Measurements from ENCODE around the gene CCL26. TPM values are rescaled to one million over a fixed set of nuclear protein-coding genes. Genes with fewer than 3 reads are reported as not detected.
"Not testable (repeated sequence)": the region's sequence is repeated elsewhere in the genome, so short reads cannot be mapped to it uniquely, and the experiment has no call there.

Gene CCL26
- total and polyA plus RNA-seq, 2 donors from 2014 or later, result 0.88 TPM; not detected in 1

DNA sequence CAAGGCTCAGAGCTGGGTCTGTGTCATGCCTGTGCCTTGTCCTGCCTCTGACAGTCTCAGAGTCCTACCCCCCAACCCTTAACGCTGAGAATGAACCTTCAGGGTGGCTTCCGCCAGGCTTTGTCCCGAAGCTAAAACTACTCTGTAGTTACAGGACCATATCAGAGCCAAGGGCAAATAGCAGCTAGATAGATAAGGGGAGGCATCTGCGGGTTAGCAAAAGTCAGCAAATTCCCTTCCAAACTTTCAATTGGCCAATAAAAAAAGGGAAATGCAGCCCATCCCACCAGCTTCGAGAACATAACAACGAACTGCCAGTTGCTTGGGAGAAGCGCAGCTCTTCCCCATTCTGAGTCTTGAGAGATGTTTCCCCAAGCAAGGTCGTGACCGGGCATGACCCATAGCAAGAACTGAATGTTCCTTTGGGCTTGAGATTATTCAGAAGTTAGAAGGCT, 23.8 kb upstream of the CCL26 start:
- Histone ChIP-seq H3K36me3 (ENCODE audit: control insufficient read depth in 2 of 3, insufficient read depth in 3 of 3, low read length in 3 of 3) (no peaks in the 10 kb centered on the region), H3K9ac (ENCODE audit: low read length in 3 of 3) (no peak overlapping the region), H3K4me1 (ENCODE audit: control insufficient read depth in 2 of 3, insufficient read depth in 2 of 3, low read depth in 1 of 3, low read length in 3 of 3) (no peaks in the 10 kb centered on the region), H3K27ac (ENCODE audit: low read depth in 2 of 2, low read length in 2 of 2) (peak overlapping the region in 1 of 2 donors; percentile 7), H3K9me3 (ENCODE audit: control insufficient read depth in 2 of 3, insufficient read depth in 1 of 3, low read length in 3 of 3) (no peaks in the 10 kb centered on the region), H3K4me3 (ENCODE audit: low read length in 3 of 3) (no peak overlapping the region), H3K27me3 (ENCODE audit: control insufficient read depth, insufficient read depth, low read length) (no peaks in the 10 kb centered on the region)
- TF ChIP-seq, protein P1, sequence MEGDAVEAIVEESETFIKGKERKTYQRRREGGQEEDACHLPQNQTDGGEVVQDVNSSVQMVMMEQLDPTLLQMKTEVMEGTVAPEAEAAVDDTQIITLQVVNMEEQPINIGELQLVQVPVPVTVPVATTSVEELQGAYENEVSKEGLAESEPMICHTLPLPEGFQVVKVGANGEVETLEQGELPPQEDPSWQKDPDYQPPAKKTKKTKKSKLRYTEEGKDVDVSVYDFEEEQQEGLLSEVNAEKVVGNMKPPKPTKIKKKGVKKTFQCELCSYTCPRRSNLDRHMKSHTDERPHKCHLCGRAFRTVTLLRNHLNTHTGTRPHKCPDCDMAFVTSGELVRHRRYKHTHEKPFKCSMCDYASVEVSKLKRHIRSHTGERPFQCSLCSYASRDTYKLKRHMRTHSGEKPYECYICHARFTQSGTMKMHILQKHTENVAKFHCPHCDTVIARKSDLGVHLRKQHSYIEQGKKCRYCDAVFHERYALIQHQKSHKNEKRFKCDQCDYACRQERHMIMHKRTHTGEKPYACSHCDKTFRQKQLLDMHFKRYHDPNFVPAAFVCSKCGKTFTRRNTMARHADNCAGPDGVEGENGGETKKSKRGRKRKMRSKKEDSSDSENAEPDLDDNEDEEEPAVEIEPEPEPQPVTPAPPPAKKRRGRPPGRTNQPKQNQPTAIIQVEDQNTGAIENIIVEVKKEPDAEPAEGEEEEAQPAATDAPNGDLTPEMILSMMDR (IDR thresholded peaks at IDR 0.05; ENCODE audit: borderline replicate concordance, extremely low read depth, insufficient read depth), result no peak
- intact Hi-C loops (cut with DNase I), result no loop called here
- FAIRE-seq, result no peak
- peak in 2 of 5 donors; percentile 10 to 91 for DNase-seq

DNA sequence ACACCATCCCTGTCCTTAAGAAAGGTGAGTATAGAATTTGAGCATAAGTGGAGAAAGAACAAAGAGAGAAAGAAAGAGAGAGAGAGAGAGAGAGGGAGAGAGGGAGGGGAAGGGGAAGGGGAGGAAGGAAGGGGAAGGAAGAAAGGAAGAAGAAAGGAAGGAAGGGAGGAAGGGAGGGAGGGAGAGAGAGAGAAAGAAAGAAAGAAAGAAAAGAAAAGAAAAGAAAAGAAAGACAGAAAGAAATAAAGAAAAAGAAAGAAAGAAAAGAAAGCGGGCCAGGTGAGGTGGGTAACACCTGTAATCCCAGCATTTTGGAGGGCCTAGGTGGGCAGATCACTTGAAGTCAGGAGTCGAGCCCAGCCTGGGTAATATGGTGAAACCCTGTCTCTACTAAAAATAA, 21.7 kb upstream of the CCL26 start:
- intact Hi-C loops (cut with DNase I), result no loop called here
- no peak for FAIRE-seq
- Histone ChIP-seq H3K27me3 (ENCODE audit: control insufficient read depth, insufficient read depth, low read length) (no peaks in the 10 kb centered on the region), H3K36me3 (ENCODE audit: control insufficient read depth in 2 of 3, insufficient read depth in 3 of 3, low read length in 3 of 3) (no peaks in the 10 kb centered on the region), H3K4me3 (ENCODE audit: low read length in 3 of 3) (no peak overlapping the region), H3K4me1 (ENCODE audit: control insufficient read depth in 2 of 3, insufficient read depth in 2 of 3, low read depth in 1 of 3, low read length in 3 of 3) (no peaks in the 10 kb centered on the region), H3K27ac (ENCODE audit: low read depth in 2 of 2, low read length in 2 of 2) (no peak overlapping the region), H3K9me3 (ENCODE audit: control insufficient read depth in 2 of 3, insufficient read depth in 1 of 3, low read length in 3 of 3) (no peaks in the 10 kb centered on the region), H3K9ac (ENCODE audit: low read length in 3 of 3) (no peak overlapping the region)
- TF ChIP-seq, protein P1 (IDR thresholded peaks at IDR 0.05; ENCODE audit: borderline replicate concordance, extremely low read depth, insufficient read depth), result no peak
- DNase-seq, result no peak

DNA sequence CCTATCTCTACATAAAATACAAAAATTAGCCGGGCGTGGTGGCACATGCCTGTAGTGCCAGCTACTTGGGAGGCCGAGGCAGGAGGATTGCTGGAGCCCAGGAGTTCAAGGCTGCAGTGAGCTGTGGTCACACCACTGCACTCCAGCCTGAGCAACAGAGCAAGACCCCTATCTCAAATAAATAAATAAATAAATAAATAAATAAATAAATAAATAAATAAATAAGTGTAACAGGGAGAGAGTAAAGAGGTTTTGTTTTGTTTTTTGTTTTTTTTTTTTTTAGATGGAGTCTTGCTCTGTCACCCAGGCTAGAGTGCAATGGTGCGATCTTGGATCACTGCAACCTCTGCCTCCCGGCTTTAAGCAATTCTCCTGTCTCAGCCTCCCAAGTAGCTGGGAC, 20.6 kb upstream of the CCL26 start:
- DNase-seq; FAIRE-seq; H3K36me3 ChIP-seq (ENCODE audit: control insufficient read depth in 2 of 3, insufficient read depth in 3 of 3, low read length in 3 of 3); intact Hi-C loops (cut with DNase I); H3K27ac ChIP-seq (ENCODE audit: low read depth in 2 of 2, low read length in 2 of 2); H3K9me3 ChIP-seq (ENCODE audit: control insufficient read depth in 2 of 3, insufficient read depth in 1 of 3, low read length in 3 of 3); H3K4me3 ChIP-seq (ENCODE audit: low read length in 3 of 3); H3K27me3 ChIP-seq (ENCODE audit: control insufficient read depth, insufficient read depth, low read length); H3K9ac ChIP-seq (ENCODE audit: low read length in 3 of 3); H3K4me1 ChIP-seq (ENCODE audit: control insufficient read depth in 2 of 3, insufficient read depth in 2 of 3, low read depth in 1 of 3, low read length in 3 of 3): not testable (repeated sequence)

DNA sequence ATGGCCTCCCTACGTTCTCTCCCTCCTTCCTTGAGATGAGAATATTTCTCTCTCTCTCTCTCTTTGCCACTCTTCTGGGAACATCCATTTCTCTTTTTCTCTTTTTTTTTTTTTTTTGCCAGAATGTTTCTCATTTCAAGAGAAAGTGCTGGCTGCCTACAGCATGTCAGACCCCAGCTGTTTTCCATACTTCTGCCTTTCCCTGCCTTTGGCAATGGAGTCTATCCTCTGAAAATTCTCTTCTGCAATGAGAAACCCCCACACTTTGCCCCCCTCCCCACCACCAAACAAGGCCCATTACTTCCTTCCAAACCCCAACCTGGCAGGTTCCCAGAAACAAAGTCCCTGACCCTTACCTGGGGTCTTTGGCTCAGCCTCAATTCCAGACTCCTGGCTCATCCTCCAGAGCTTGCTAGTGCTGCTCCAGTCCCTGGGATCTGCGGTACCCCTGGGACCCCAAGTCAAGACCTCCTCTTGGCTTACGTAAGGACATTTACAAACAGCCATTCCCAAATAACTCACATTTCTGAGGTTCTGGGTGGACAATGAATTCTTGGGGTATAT, 17.4 kb upstream of the CCL26 start:
- no peaks in the 10 kb centered on the region for H3K9me3 ChIP-seq (ENCODE audit: control insufficient read depth in 2 of 3, insufficient read depth in 1 of 3, low read length in 3 of 3)
- no peaks in the 10 kb centered on the region for H3K36me3 ChIP-seq (ENCODE audit: control insufficient read depth in 2 of 3, insufficient read depth in 3 of 3, low read length in 3 of 3)
- H3K27ac ChIP-seq (ENCODE audit: low read depth in 2 of 2, low read length in 2 of 2), result no peak overlapping the region
- FAIRE-seq (no peak), DNase-seq (peak in 1 of 5 donors; percentile 37)
- H3K4me3 ChIP-seq (ENCODE audit: low read length in 3 of 3), result no peak overlapping the region
- TF ChIP-seq, protein P1 (IDR thresholded peaks at IDR 0.05; ENCODE audit: borderline replicate concordance, extremely low read depth, insufficient read depth), result no peak
- intact Hi-C loops (cut with DNase I), result no loop called here
- no peaks in the 10 kb centered on the region for H3K4me1 ChIP-seq (ENCODE audit: control insufficient read depth in 2 of 3, insufficient read depth in 2 of 3, low read depth in 1 of 3, low read length in 3 of 3)
- H3K27me3 ChIP-seq (ENCODE audit: control insufficient read depth, insufficient read depth, low read length), result no peaks in the 10 kb centered on the region
- no peak overlapping the region for H3K9ac ChIP-seq (ENCODE audit: low read length in 3 of 3)

- H3K9ac ChIP-seq (ENCODE audit: low read length in 3 of 3); H3K27ac ChIP-seq (ENCODE audit: low read depth in 2 of 2, low read length in 2 of 2); FAIRE-seq; intact Hi-C loops (cut with DNase I); H3K4me1 ChIP-seq (ENCODE audit: control insufficient read depth in 2 of 3, insufficient read depth in 2 of 3, low read depth in 1 of 3, low read length in 3 of 3); H3K27me3 ChIP-seq (ENCODE audit: control insufficient read depth, insufficient read depth, low read length); H3K9me3 ChIP-seq (ENCODE audit: control insufficient read depth in 2 of 3, insufficient read depth in 1 of 3, low read length in 3 of 3); H3K4me3 ChIP-seq (ENCODE audit: low read length in 3 of 3); DNase-seq; H3K36me3 ChIP-seq (ENCODE audit: control insufficient read depth in 2 of 3, insufficient read depth in 3 of 3, low read length in 3 of 3): not testable (repeated sequence)
These were observed 16.3 kb upstream of the CCL26 start for GRCh38 chr7:75788154-75788847.

DNA sequence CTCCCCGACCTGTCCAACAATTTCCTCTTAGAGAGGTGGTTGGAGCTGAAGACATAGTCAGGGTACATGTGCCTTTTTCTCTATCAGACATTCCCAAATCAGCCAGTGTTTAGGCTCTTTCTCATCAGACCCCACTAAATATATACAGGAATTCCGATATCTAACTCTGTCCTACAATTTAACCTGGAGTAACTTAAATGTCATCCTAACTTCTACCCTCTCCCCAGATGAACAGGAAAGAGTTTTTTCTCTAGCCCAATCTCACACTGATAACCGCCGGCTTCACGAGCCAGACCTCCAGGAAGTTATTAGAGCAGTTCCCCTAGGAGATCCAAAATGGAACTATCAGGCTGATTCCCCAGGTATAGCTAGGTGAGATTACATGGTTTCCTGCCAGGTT, 11.0 kb upstream of the CCL26 start:
- H3K27ac ChIP-seq (ENCODE audit: low read depth in 2 of 2, low read length in 2 of 2); DNase-seq; H3K9ac ChIP-seq (ENCODE audit: low read length in 3 of 3); H3K4me3 ChIP-seq (ENCODE audit: low read length in 3 of 3); H3K9me3 ChIP-seq (ENCODE audit: control insufficient read depth in 2 of 3, insufficient read depth in 1 of 3, low read length in 3 of 3); H3K36me3 ChIP-seq (ENCODE audit: control insufficient read depth in 2 of 3, insufficient read depth in 3 of 3, low read length in 3 of 3); FAIRE-seq; H3K27me3 ChIP-seq (ENCODE audit: control insufficient read depth, insufficient read depth, low read length); intact Hi-C loops (cut with DNase I); H3K4me1 ChIP-seq (ENCODE audit: control insufficient read depth in 2 of 3, insufficient read depth in 2 of 3, low read depth in 1 of 3, low read length in 3 of 3): not testable (repeated sequence)
